Endothelial cell of umbilical vein (primary cell): Measurements from ENCODE around the gene ZNF24.

Experiments
- EZH2 ChIP-seq: IDR thresholded peaks from 2 replicates; pipeline ENCODE4 v1.6.1; 2012; ENCODE audit warnings: borderline replicate concordance, low read depth, mild to moderate bottlenecking, moderate library complexity, low read length, inconsistent platforms; ENCODE audit not compliant: severe bottlenecking
- JUN ChIP-seq: IDR thresholded peaks from 2 replicates; pipeline ENCODE4 v1.6.1; 2011; ENCODE audit warnings: borderline replicate concordance, low read depth; ENCODE audit not compliant: insufficient read length, insufficient read depth
- MYC ChIP-seq: IDR thresholded peaks from one replicate; pipeline ENCODE4 v1.6.1; 2011; ENCODE audit warnings: mild to moderate bottlenecking, low read depth, low read length
- POLR2A ChIP-seq: IDR thresholded peaks from 2 replicates; pipeline ENCODE4 v1.6.1; 2012; ENCODE audit warnings: low read depth, mild to moderate bottlenecking, control low read depth, low read length
- POLR2AphosphoS5 ChIP-seq: IDR thresholded peaks from 2 replicates; pipeline ENCODE4 v1.6.1; 2012; ENCODE audit warnings: low read depth, mild to moderate bottlenecking, control low read depth, low read length, moderate library complexity; ENCODE audit not compliant: insufficient read depth
- TF ChIP-seq, protein P1 (sequence below), 2 donors: IDR thresholded peaks; 1 replicate in 1 of 2; 2 replicates in 1 of 2; pipeline ENCODE4 v1.5.1; 2011; ENCODE audit warnings: low read length in 2 of 2, mild to moderate bottlenecking in 2 of 2, moderate library complexity in 2 of 2, control low read depth in 1 of 2, inconsistent platforms in 1 of 2, low read depth in 1 of 2; ENCODE audit not compliant: insufficient read depth in 1 of 2; ENCODE audit errors: extremely low read depth in 1 of 2
- TF ChIP-seq, protein P2 (sequence below): IDR thresholded peaks from 2 replicates; pipeline ENCODE4 v1.6.1; 2011; ENCODE audit not compliant: insufficient read depth, insufficient read length

DNA sequence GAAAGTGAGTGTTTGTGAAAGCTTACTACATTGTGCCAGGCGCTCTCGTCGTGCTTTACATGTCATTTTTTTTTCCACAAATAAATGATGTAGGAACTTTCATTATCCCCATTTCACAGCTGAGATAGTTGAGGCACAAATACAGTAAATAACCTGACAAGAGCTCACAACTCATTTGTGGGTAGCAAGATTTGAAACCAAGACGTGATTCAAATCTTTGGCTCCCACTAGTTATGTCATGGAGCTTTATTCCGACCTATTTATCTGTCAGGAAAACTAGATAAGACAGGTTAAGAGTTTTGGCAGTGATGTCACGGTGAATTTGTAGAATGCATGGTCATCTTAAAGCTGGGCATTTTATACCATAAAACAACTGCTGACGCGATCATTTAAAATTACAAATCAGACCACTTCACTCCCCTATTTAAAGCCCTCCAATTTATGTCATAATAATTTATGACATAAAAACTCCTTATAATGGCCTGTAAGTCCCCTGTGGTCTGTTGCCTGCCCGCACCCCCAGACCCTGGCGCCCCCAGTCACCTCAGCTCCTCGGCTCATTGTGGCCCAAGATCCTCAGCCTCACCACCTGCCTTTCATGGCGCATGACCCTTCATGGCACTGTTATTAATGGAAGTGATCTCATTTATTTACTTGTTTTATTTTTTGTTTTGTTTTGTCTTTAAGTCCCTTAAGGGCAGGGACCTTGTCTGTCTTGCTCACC is 678 bp upstream of the ZNF24 start:
- TF ChIP-seq EZH2 (no peak), POLR2A (no peak), JUN (no peak), POLR2AphosphoS5 (no peak), MYC (no peak)
- TF ChIP-seq, protein P1, sequence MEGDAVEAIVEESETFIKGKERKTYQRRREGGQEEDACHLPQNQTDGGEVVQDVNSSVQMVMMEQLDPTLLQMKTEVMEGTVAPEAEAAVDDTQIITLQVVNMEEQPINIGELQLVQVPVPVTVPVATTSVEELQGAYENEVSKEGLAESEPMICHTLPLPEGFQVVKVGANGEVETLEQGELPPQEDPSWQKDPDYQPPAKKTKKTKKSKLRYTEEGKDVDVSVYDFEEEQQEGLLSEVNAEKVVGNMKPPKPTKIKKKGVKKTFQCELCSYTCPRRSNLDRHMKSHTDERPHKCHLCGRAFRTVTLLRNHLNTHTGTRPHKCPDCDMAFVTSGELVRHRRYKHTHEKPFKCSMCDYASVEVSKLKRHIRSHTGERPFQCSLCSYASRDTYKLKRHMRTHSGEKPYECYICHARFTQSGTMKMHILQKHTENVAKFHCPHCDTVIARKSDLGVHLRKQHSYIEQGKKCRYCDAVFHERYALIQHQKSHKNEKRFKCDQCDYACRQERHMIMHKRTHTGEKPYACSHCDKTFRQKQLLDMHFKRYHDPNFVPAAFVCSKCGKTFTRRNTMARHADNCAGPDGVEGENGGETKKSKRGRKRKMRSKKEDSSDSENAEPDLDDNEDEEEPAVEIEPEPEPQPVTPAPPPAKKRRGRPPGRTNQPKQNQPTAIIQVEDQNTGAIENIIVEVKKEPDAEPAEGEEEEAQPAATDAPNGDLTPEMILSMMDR (IDR thresholded peaks at IDR 0.05; ENCODE audit: extremely low read depth in 1 of 2, insufficient read depth in 1 of 2, low read depth in 1 of 2, low read length in 2 of 2): no peak
- TF ChIP-seq, protein P2, sequence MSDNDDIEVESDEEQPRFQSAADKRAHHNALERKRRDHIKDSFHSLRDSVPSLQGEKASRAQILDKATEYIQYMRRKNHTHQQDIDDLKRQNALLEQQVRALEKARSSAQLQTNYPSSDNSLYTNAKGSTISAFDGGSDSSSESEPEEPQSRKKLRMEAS: no peak
